Measurements from ENCODE around the gene ADGRV1.

- TF ChIP-seq CTCF (IDR thresholded peaks at IDR 0.05; ENCODE audit: insufficient read depth, low read length, poor library complexity, severe bottlenecking) (no peak), EZH2phosphoT487 (conservative IDR thresholded peaks at IDR 0.05; ENCODE audit: low read length) (no peak)
These were observed 187.5 kb downstream of the ADGRV1 start for GRCh38 chr5:90746119-90746518.

Measured in SU-DHL-6 (cell line).